Transverse colon (tissue), 4 donors: ENCODE results near the gene KCNJ14.

Experiments used
- POLR2AphosphoS5 ChIP-seq, 3 donors: sonication (generic); formaldehyde crosslinking; IDR thresholded peaks; one replicate each; pipeline ENCODE4 v1.6.1; 2016; ENCODE audit warnings: antibody characterized with exemption in 3 of 3
- TF ChIP-seq, protein P1 (sequence below), 5 experiments: fragments of 200-600 bp in 3 of 5; fragments of 450-650 bp in 2 of 5; sonication (generic) in 3 of 5; IDR thresholded peaks; 1 replicate in 2 of 5; 2 replicates in 3 of 5; pipeline ENCODE4 v1.5.1; 2016 to 2017; ENCODE audit warnings: antibody characterized with exemption in 5 of 5, inconsistent platforms in 3 of 5, mild to moderate bottlenecking in 2 of 5, moderate library complexity in 1 of 5

DNA sequence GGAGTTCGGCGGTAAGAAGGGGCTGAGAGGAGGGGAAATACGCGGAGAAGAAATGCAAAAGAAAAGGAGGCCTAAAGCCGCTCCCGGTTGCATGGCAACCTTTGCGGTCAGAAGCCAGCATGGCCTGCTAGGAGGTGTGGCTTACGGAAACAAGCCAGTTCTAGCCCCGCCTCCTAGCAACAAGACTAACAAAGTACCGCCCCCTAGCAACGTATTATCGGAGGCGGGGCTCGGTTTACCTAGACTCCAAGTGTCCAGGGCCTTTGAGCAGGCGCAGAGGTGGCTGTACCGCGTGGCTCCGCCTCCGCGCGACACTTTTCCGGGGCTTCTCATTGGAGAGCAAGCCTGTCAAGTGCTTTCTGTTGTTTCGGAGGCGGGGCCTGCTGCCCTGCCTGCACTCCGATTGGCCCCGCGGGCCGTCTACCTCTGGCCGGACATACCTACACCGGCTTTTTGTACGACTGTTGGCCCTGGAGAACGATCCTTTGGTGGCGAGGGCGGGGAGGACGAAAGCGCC lies 13.5 kb downstream of the KCNJ14 start:
- TF ChIP-seq, protein P1, sequence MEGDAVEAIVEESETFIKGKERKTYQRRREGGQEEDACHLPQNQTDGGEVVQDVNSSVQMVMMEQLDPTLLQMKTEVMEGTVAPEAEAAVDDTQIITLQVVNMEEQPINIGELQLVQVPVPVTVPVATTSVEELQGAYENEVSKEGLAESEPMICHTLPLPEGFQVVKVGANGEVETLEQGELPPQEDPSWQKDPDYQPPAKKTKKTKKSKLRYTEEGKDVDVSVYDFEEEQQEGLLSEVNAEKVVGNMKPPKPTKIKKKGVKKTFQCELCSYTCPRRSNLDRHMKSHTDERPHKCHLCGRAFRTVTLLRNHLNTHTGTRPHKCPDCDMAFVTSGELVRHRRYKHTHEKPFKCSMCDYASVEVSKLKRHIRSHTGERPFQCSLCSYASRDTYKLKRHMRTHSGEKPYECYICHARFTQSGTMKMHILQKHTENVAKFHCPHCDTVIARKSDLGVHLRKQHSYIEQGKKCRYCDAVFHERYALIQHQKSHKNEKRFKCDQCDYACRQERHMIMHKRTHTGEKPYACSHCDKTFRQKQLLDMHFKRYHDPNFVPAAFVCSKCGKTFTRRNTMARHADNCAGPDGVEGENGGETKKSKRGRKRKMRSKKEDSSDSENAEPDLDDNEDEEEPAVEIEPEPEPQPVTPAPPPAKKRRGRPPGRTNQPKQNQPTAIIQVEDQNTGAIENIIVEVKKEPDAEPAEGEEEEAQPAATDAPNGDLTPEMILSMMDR (IDR thresholded peaks at IDR 0.05) = no peak
- no peak for TF ChIP-seq POLR2AphosphoS5 (IDR thresholded peaks at IDR 0.05)
